ENCODE results near the gene ST3GAL5.
"Not testable (repeated sequence)": the region's sequence is repeated elsewhere in the genome, so short reads cannot be mapped to it uniquely, and the experiment has no call there.

ST3GAL5 gene

DNA sequence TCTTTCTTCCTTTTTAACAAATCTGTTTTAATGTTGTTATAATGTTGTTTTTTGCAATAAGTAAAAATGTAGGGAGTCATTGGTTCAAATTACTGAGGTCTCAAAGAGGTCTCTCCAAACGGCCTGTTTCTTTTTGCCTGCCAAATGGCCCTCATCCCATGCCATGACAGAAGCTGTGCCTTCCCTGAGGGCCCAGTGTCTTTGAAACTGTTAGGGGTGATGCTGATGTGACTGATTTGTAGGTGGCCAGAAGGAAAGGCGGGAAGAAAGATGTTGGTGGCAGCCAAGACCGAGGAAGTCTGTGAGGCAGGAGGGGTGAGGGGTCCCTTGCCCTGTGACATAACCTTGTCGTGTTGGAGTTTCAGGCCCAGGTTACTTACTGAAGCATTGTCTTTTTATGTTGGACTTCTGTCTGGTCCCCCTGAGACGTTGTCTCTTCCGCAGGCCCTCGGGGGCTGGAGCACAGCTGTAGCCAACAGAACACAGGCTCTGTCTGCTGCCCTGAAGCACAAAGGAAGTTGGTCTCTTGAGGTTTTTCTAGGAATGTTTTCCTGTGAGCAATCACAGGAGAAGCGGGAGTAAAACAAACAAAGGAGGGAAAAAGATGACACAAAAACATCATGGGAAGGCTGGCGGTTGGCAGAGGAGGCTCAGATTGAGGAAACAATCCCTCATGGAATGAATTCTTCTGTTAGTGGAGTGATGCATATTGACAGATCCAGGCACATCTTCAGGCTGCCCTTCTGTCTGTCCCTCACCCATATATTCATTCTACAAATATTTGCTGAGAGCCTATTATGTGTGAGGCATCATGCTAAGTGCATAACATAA is 4.9 kb upstream of the ST3GAL5 start:
- DNase-seq (ENCODE audit: low read depth, low spot score): peak; percentile 81

DNA sequence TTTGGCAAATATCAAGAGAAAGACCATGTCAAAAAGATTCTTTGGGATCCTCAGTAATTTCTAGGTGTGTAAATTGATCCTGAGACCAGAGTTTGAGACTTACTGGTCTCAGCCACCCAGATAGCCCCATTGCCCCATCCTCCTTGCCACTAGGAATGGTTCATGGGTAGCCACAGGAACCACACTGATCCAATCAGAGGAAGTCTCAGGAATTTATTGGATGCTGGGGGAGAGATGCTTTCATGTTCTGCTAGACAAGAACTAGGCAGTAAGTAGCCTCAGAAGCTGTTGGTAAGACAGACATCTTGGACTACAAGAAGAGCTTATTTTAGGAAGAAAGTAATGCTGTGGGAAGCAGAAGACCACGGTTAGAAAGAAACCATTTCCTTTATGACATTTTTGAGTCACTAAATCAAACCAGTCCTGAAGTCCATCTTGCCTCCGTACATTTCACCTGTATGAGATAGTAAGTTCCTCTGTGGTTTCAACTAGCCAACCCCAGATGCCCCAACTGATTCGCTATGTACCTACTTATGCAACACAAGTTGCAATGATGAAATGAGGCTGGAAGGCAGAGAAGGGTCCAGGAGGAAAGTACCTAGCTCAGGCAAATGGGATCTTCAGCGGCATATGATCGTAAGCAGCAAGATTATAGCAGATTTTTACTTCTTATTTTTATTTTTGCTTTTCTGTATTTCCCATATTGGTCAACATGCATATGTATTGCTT is 3.6 kb upstream of the ST3GAL5 start:
- DNase-seq (ENCODE audit: low read depth, low spot score): no peak

DNA sequence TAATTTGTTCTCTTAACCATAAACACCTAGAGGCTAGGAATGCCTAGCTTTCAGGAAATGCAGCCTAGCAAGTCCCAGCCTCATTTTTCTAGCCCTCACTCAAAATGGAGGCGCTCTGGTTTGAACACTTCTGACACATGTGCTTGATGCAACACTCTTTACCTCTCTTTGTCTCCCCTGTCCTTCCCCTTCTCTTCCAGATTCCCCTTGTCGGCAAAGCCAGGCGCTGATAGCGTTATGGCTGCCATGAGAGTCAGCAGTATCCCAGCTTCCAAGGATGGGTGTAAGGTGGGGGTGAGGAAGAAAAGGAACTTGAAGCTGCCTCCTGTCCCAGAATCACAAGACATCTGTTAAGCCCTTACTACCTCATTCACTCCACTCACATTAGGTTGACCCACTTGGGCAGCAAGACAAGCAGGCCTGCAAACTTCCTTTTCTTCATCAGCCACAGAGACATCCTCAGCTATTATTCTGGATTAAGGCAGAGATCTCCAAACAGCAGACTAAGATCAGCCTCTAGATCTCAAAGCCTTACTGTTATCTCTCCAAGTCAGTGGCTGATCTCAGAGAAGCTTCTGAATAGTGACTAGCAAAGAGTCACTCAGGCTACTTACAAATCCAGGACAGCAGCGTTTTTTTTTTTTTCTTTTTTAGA is 1.9 kb upstream of the ST3GAL5 start:
- DNase-seq (ENCODE audit: low read depth, low spot score): no peak

DNA sequence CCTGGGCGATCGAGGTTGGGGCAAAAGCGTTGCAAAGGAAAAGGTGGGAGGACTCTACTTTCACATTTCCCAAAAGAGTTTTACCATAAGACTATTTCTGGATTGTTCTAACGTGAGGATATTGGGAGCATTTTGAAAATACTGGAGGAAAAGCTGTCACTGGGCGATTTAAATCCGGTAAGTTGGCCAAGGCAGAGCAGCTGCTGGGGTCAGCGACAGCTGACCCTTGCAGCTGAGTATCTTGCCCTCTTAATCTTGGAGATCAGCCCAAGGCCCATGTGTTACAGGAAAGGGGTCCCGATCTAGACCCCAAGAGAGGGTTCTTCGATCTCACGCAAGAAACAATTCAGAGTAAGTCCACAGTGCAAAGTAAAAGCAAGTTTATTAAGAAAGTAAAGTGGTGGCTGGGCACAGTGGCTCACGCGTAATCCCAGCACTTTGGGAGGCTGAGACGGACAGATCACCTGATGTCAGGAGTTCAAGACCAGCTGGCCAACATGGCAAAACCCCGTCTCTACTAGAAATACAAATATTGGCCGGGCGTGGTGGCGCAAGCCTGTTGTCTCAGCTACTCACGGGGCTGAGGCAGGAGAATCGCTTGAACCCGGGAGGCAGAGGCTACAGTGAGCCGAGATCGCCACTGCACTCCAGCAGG is 964 bp upstream of the ST3GAL5 start:
- no peak for DNase-seq (ENCODE audit: low read depth, low spot score)

DNA sequence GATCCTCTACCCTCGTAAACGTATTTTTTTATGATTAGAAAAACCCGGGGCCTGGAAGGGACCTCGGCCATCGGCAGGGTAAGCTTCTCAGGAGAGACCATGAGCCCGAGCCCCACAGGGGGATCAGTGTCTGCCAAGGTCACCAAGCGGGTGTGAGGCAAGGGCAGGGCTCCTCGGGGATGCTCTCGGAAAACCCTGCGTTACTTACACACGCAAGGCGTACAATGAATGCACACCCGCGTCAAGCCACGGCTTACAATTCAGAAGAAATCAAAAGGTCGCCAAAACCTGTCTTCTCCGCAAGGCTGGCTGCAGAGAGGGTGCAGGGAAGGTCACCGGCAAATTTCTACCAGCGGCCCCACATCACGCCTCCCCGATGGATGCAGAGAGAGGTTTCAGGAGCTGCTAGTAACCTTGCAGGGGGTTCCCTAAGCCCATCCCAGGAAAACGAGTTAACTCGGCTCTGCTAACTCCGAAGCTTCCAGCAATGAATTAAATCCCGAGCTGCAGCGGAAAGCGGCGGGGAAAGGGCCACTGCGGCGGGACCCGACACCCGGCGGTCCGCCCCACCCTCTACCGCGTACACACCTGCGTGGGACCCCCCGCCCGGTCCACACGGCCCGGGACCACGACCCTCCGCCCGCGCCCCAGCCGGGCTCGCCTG is 638 bp downstream of the ST3GAL5 start:
- peak; percentile 39 for DNase-seq (ENCODE audit: low read depth, low spot score)

DNA sequence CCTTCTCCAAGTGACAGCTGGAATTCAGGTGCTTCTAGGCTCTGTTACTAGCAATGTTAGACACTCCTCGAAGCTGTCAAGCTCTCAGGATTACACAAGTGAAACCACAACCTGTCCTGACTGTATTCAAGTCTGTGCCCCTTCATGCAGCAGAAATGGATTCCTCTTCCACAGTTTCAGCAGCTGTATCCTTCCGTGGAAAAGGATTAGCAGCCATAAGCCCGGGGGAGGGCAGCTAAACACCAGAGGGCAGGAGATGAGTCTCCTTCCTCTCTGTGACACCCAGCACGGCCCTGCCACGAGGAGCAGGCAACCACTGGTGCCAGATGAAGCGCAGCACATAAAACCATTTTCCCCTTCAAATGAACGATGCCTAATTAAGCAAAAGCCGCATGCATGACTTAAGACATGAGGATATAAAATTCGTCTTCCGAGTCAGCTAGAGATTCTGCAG is 1.2 kb downstream of the ST3GAL5 start:
- peak; percentile 39 for DNase-seq (ENCODE audit: low read depth, low spot score)

DNA sequence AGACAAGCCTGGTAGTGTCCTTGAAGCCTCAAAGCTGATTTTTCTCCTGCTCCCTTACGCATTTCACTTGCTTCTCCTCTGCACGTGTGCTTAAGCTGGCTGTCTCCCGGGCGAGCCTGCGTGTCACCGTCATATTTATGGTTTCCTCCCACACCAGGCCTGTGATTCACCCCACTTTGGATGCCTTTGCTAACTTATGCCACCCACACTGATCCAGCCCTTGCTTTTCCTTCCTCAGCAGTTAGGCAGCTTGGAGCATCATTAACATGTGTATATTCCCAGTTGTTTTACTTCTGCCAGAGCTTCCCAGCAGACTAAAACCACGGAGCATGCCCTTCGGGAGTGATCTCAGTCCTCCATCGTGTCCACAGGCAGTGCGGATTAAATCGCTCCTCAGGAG is 2.2 kb downstream of the ST3GAL5 start:
- DNase-seq (ENCODE audit: low read depth, low spot score): peak; percentile 89

DNA sequence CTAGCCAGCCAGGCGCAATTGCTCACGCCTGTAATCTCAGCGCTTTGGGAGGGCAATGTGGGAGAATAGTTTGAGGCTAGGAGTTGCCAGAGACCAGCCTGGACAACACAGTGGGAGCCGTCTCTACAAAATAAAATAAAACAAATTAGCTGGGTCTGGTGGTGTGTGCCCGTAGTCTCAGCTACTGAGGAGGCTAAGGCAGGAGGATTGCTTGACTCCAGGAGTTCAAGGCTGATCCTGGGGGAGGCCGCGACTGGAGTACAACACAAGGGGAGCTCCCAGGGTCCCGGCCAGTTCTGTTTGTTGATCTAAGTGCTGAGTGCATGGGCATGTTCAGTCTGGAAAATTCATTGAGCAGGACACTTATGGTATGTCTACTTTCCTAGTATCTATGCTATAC is 2.6 kb downstream of the ST3GAL5 start:
- DNase-seq (ENCODE audit: low read depth, low spot score): no peak

DNA sequence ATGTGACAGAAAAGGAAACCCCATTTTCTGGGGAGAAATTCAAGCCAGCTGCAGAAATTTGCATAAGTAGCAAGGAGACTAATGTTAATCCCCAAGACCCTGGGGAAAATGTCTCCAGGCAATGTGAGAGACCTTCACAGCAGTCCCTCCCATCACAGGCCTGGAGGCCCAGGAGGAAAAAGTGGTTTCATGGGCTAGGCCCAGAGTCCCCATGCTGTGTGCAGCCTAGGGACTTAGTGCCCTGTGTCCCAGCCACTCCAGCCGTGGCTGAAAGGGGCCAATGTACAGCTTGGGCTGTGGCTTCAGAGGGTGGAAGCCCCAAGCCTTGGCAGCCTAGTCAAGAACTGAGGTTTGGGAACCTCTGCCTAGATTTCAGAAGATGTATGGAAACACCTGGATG is 7.0 kb downstream of the ST3GAL5 start:
- not testable (repeated sequence) for DNase-seq (ENCODE audit: low read depth, low spot score)

DNA sequence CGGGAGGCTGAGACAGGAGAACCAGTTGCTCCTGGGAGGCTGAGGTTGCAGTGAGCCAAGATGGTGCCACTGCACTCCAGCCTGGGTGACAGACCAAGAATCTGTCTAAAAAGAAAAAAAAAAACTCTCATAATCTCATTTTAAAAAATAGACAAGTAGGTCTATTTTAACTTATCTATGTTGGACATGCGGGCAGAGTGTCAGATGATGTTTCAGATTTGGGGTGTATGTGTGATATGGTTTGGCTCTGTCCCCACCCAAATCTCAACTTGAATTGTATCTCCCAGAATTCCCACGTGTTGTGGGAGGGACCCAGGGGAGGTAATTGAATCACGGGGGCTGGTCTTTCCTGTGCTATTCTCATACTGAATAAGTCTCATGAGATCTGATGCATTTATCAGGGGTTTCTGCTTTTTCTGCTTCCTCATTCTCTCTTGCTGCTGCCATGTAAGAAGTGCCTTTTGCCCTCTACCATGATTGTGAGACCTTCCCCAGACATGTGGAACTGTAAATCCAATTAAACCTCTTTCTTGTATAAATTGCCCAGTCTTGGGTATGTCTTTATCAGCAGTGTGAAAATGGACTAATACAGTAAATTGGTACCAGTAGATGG is 8.0 kb downstream of the ST3GAL5 start:
- DNase-seq (ENCODE audit: low read depth, low spot score): not testable (repeated sequence)

DNA sequence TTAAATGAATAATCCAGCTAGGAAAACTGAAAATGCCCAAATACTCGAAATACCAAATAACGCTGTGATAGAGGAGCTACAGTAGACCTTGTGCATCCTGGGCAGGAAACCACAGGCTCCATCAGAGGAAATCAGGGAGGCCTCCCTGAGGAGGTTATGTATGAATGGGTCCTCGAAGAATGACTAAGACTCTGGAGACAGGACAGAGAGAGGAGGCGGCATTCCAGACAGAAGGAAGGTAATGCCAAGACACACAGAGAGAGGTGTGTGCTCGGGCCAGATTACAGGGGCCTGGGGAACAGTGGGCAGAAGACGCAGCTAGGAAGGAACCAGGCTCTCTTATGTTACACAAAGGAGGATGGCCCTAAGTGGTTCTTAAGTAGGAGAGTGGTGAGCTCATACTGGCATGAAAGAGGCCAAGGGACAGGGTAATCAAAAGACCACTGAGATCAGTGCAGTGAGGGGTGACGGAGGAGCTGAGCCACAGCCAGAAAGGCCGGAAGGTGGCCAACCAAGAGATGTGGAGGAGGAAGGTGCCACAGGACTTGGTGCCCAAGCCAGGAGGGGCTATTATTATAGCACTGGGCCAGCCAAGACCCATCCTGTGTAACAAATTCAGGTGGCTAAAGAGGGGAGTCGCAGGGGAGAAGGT is 9.9 kb downstream of the ST3GAL5 start:
- peak; percentile 41 for DNase-seq (ENCODE audit: low read depth, low spot score)

DNA sequence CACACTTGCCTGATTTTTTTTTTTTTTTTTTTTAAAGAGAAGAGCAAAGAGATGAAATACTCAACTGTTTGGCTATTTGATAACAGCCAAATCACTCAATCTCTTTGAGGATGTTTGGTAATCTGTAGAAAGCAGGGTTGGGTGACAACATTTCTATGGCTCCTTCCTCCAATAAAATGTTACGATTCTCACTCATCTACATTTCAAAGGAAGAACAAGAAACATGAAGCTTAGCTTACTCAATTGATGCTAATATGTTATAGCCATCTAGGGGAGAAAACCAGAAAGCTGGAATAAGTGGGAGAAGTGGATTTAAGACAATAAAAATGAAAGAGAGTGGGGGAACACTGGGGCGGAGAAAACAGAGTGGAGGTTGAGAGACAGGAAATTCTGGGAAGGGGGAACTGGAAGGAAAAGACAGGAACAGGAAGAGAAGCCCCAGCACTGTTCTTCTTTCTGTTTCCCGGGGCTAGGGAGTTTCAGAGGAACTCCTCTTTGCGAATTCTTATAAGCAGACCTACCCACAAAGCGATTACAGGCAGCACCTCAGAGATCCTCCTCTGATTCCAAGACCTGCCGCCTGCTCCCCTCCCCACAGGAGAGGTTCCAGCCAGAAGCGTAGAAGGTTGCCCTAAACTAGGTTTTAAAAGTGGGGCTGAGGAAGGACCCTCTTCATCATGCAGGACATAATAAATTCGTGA is 13.3 kb downstream of the ST3GAL5 start:
- no peak for DNase-seq (ENCODE audit: low read depth, low spot score)

DNA sequence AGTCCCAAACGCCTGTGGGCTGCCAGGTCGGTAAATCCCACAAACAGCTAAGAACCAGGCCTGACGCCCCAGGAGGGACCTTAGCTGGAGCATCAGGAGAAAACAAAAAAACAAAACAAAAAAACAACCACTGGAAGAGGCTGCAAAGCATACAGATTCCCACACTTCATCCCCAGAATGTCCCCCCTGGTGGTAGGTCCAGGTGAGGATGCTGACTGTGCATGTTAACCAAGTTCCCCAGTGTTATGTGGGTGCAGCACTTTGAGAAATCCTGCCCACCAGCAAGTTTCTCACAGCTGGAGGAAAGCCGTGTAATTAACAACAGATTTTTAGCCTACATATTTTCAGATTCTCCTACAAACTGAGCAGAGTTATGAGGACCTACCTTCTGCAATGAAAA is 15.1 kb downstream of the ST3GAL5 start:
- DNase-seq (ENCODE audit: low read depth, low spot score): no peak

DNA sequence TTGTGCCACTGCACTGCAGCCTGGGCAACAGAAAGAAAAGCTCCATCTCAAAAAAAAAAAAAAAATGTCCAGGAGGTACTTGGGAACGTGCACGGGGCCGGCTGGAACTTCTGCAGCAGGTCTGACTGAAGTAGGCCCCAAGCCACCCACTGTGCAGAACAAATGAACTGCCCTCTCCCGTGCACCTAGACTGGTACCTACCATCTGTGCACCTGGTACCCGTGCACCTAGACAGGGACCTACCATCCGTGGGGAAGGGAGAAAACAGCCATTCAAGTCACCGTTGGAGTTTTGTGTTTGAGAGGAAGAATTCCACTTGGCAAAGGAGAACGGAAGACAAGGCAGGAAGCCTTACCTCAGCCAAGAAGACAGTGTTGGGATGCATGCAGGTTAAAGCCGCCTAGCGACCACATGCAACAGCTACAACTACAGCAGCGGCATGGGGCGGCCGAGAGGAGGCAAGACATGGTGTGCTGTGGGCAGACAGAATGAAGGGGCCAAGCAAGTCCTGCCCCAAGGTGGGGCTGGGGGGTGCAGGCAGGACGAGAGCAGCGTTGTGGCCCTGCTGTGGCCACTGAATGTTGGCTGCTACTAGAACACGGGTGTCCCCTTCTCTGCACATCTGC is 16.1 kb downstream of the ST3GAL5 start:
- DNase-seq (ENCODE audit: low read depth, low spot score): no peak

DNA sequence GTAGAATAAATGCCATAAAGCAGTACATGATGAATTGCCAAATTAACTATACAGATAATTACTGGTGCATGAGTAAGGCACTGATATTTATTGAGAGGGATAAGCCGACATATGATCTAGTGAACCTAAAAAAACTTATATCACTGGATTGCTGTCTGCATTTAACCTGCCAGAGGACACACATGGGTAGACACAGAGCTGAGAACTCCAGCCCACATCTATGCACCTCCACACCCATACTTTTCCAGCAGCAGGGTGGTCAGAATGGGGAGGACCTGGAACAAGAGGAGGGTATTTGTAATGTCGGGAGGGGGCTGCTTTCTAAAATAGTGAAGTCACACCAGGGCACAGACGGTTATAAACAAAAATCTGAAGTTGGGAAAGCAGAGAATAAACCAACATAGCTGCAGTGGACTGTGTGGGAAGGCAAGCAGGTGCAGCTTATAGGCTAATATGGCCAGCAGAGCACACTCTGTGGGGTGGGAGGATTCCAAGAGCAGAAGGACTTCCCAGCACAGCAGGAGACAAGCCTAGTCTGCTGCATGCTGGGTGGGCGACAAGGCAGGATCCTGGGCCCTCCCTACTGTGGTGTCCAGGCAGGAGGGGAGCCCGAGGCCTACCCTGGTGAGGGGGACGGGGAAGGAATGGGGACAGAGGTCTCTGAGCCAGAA is 17.2 kb downstream of the ST3GAL5 start:
- no peak for DNase-seq (ENCODE audit: low read depth, low spot score)

DNA sequence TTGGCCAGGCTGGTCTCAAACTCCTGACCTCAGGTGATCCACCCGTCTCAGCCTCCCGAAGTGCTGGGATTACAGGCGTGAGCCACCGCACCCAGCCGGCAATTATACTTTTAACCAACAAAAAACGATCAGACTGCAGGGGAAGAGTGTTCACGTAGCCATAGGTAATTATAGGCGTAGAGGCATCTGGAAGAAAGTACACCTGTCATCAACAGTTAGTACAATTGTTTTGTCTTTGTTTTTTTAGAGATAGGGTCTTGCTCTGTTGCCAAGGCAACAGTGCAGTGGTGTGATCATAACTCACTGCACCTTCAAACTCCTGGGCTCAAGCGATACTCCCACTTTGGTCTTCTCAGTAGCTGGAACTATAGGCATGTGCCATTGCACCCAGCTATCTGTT is 20.0 kb downstream of the ST3GAL5 start:
- no peak for DNase-seq (ENCODE audit: low read depth, low spot score)

DNA sequence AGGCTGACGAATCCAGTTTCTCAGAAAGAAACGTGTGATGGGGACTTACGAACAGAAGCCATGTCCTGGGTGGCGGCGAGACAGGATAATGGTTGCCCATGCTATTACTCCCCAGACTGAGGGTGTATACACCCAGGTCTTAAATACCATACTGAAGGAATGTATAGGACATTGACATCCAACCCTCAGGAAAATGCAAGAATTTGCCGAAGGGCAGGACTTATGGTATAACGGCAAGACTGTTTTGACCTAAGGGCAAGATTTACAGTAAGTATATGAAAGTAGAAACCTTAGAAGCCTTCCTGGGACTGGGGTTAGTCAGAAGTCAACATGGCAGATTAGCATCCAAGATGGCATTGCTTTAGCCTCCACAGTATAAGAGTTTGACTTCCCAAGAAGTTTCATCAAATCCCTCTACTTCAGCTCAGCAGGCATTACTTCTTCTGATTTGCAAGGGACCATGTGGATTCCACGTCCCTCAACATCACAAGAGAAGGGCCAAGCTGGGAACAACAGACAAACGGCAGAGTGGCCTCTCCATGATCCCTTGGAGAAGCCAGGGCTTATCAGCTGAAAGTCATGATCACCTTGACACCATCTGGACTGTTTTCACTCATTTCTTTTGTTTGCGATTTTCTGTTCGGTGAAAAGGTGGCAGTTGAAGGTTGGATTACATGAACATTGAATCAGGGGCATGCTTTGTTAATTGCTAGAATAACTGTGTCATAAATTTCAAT is 21.1 kb downstream of the ST3GAL5 start:
- no peak for DNase-seq (ENCODE audit: low read depth, low spot score)

DNA sequence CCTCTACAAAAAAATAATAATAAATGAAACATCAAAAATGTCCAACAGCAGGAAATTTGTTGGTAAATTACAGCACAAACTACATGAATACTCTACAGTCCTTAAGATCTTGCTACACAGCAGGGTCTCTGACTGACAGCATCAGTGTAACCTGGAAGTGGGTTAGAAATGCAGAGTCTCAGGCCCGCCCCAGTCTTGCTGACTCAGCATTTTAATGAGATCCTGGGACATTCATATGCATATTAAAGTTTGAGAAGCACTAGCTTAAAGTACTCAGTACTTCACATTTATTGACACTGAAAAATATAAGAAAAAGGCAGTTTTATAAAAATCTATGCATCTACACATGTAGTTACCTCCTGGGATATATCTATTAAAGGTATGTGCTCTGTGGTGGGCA is 21.7 kb downstream of the ST3GAL5 start:
- DNase-seq (ENCODE audit: low read depth, low spot score): no peak
